Measurements from ENCODE around the gene ADAMTSL1. TPM values are rescaled to one million over a fixed set of nuclear protein-coding genes. Genes with fewer than 3 reads are reported as not detected.
A peak's percentile ranks its signal among the peaks of the same experiment; 100 is the strongest.

ADAMTSL1 gene
- total and polyA plus RNA-seq, 8 donors, result 1.1 to 98.8 (median 8.4) TPM

DNA sequence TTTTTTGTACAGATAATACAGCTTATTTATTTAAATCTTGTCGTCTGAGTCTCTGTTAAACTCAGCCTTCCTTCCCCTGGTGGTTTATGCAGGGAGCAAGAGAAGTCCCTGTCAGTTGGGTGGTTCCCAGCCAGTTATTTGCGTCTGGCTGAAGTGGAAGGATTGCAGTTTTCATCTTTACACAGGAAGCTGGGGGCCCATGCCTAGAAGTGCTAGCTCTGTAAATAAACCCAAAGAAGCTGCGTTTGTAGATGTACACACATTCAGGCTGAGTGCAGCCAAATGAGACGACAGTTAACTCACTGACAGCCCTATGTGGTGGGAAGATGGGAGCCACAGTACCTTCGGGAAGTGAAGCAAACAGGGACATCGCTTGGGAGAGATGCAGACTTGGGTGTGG is 437.0 kb downstream of the ADAMTSL1 start:
- no peaks in the 10 kb centered on the region for H3K27me3 ChIP-seq
- intact Hi-C loops (cut with DNase I; ENCODE audit: low total_unique reads), result no loop called here
- 33 to 49% (median 40%) methylated on average over 6 of the region's 6 CpGs for WGBS, 5 donors
- no peaks in the 10 kb centered on the region for H3K9me3 ChIP-seq
- peak in 1 of 2 donors; percentile 73 for DNase-seq
- H3K4me1 ChIP-seq, result peaks cover 0 to 14% (median 7%) of the 10 kb centered on the region in 4 donors
- no peak overlapping the region for H3K27ac ChIP-seq
- no peaks in the 10 kb centered on the region for H3K36me3 ChIP-seq
- no peak overlapping the region for H3K4me3 ChIP-seq
- TF ChIP-seq, protein P1, sequence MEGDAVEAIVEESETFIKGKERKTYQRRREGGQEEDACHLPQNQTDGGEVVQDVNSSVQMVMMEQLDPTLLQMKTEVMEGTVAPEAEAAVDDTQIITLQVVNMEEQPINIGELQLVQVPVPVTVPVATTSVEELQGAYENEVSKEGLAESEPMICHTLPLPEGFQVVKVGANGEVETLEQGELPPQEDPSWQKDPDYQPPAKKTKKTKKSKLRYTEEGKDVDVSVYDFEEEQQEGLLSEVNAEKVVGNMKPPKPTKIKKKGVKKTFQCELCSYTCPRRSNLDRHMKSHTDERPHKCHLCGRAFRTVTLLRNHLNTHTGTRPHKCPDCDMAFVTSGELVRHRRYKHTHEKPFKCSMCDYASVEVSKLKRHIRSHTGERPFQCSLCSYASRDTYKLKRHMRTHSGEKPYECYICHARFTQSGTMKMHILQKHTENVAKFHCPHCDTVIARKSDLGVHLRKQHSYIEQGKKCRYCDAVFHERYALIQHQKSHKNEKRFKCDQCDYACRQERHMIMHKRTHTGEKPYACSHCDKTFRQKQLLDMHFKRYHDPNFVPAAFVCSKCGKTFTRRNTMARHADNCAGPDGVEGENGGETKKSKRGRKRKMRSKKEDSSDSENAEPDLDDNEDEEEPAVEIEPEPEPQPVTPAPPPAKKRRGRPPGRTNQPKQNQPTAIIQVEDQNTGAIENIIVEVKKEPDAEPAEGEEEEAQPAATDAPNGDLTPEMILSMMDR (IDR thresholded peaks at IDR 0.05), result no peak
- TF ChIP-seq POLR2A (IDR thresholded peaks at IDR 0.05) (no peak), EP300 (IDR thresholded peaks at IDR 0.05) (no peak), POLR2AphosphoS5 (IDR thresholded peaks at IDR 0.05) (no peak)

DNA sequence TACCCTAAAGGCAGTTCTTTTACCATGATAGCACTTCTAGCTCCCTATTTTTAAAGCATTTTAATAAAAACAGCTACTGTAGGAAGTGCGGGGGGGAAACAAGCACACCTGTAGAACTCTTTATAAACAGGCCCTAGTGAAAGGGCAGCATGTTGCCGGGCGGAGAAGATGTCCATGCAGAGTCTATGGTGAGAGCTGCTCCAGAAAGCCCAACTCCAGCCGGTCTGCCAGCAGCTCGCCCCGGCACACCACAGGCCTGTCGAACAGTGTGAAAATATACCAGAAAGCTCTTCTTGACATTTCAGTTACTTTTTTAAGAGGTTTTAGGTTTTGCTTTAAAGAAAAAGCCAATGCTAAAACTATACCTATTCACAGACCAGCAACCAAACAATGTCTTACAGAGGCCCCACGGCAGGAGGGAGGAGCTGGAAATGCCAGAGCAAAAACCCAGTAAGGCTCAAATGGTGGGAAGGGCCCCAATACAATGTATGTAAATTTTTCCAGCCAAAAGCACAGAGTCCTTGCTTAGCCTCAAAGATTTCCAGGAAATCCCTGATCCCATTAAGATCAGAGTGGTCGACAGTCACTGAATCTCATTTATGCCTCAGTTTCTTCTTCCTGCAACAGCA is 437.9 kb downstream of the ADAMTSL1 start:
- intact Hi-C loops (cut with DNase I; ENCODE audit: low total_unique reads), result no loop called here
- Histone ChIP-seq H3K27me3 (no peaks in the 10 kb centered on the region), H3K4me3 (no peak overlapping the region), H3K36me3 (no peaks in the 10 kb centered on the region), H3K4me1 (peaks cover 0 to 14% (median 7%) of the 10 kb centered on the region in 4 donors), H3K9me3 (no peaks in the 10 kb centered on the region), H3K27ac (no peak overlapping the region)
- TF ChIP-seq EP300 (IDR thresholded peaks at IDR 0.05) (no peak), POLR2A (IDR thresholded peaks at IDR 0.05) (no peak), POLR2AphosphoS5 (IDR thresholded peaks at IDR 0.05) (no peak)
- TF ChIP-seq, protein P1 (IDR thresholded peaks at IDR 0.05), result no peak
- no peak for DNase-seq
- 93 to 96% (median 95%) methylated on average over 9 of the region's 9 CpGs for WGBS, 5 donors

DNA sequence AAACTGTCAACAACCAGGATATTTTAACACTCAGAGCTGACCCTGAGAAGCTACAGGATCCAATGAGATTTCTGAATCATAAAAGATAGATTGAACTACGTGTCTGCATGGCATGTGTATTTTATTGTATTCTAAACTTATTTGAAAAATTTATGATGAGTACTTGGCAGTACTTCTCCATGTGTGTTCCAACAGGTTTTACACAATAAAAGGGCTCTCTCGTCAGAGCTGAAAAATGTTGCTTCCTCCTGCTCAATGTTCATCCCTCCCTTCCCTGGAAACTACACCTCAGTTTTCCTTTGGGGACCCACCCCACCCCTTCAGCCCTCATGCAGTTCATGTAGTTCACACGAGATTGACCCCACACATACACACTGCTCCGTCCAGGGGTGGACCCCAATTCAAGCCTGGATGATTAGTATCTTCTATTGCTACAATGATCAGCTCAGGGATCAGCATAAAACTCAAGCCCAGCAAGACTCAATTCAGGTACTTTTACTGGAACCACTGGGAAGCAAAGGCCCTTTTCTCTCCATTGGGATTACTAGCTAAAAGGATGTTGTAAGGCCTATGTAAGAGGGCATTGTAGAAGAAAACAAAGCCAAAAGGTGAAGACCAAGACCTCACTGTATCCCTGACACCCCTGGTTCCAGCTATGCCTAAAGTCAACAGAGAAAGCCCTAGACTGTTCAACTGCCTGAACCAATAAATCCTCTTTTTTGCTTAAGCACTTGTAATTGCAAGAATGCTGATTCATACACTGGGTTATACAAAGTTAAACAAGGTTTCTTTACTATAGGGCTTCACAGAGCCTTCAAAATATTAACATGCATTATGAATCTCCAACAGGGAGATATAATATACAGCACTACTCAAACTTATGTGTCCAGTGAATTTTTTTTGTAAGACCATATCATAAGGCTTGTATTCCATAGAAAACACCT is 446.5 kb downstream of the ADAMTSL1 start:
- TF ChIP-seq EP300 (IDR thresholded peaks at IDR 0.05), result no peak
- TF ChIP-seq, protein P1 (IDR thresholded peaks at IDR 0.05), result no peak
- no peak for TF ChIP-seq POLR2A (IDR thresholded peaks at IDR 0.05)
- no peak for TF ChIP-seq POLR2AphosphoS5 (IDR thresholded peaks at IDR 0.05)
- H3K36me3 ChIP-seq, result no peaks in the 10 kb centered on the region
- WGBS, 5 donors, result 64 to 87% (median 76%) methylated on average over 4 of the region's 4 CpGs
- H3K9me3 ChIP-seq, result no peaks in the 10 kb centered on the region
- H3K27me3 ChIP-seq, result no peaks in the 10 kb centered on the region
- DNase-seq, result no peak
- H3K4me1 ChIP-seq, result peaks cover 0 to 9% (median 3%) of the 10 kb centered on the region in 4 donors
- no peak overlapping the region for H3K27ac ChIP-seq
- intact Hi-C loops (cut with DNase I; ENCODE audit: low total_unique reads), result no loop called here
- H3K4me3 ChIP-seq, result no peak overlapping the region

DNA sequence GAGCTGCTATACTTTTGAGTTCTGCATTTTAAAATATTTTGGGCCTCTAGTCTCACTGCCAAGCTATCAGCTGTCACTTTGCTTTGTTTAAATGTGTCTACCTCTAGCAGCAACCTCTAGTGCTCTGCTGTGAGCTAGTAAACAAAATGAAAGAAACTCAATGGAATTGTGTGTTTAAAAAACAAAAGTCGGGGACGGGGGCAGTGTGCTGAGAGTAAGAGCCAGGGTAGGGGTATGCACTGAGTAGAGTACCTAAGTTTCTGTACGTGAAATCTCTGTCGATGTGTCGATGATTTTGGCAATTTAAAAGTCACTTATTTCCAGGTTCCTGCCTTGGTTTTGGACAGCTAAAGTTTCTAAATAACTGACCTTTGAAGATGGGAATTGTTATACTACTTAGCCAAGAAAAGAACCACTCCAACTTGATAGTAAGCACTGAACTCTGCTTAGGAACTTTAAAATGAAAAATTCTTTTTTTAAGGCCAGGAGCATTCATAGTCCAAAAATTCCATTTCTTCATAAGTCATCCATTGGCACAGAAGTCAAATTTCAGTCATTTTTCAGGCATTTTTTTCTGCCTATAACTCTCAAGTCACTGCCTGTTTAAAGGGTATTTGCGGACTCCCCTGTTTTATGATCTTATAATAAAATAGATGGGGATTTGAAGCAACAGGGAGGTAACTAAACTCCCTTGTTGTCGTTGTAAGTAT is 447.6 kb downstream of the ADAMTSL1 start:
- Histone ChIP-seq H3K9me3 (no peaks in the 10 kb centered on the region), H3K27ac (no peak overlapping the region), H3K4me1 (peaks cover 0 to 9% (median 3%) of the 10 kb centered on the region in 4 donors), H3K4me3 (no peak overlapping the region), H3K27me3 (no peaks in the 10 kb centered on the region), H3K36me3 (no peaks in the 10 kb centered on the region)
- 77 to 87% (median 80%) methylated on average over 7 of the region's 7 CpGs for WGBS, 5 donors
- TF ChIP-seq POLR2AphosphoS5 (IDR thresholded peaks at IDR 0.05) (no peak), EP300 (IDR thresholded peaks at IDR 0.05) (no peak), POLR2A (IDR thresholded peaks at IDR 0.05) (no peak)
- TF ChIP-seq, protein P1 (IDR thresholded peaks at IDR 0.05), result no peak
- DNase-seq, result no peak
- intact Hi-C loops (cut with DNase I; ENCODE audit: low total_unique reads), result no loop called here

All from stomach (tissue), 9 donors.